PC-3 (cell line): Measurements from ENCODE around the gene FGD3.

Experiments used
- CTCF ChIP-seq: fragments of 300-600 bp; sonication (generic); conservative IDR thresholded peaks from 2 replicates; pipeline ENCODE4 v1.5.1; 2017; ENCODE audit warnings: antibody characterized with exemption, low read depth, mild to moderate bottlenecking, low read length
- EZH2 ChIP-seq: fragments of 300-600 bp; sonication (generic); IDR thresholded peaks from one replicate; pipeline ENCODE4 v1.6.1; 2017; ENCODE audit warnings: antibody characterized with exemption, mild to moderate bottlenecking, low read length; ENCODE audit not compliant: unreplicated experiment

- no peak for TF ChIP-seq CTCF
- no peak for TF ChIP-seq EZH2
These were observed 32.1 kb downstream of the FGD3 start for GRCh38 chr9:92979283-92980056.
